ENCODE measurements around the gene COL4A4.

DNA sequence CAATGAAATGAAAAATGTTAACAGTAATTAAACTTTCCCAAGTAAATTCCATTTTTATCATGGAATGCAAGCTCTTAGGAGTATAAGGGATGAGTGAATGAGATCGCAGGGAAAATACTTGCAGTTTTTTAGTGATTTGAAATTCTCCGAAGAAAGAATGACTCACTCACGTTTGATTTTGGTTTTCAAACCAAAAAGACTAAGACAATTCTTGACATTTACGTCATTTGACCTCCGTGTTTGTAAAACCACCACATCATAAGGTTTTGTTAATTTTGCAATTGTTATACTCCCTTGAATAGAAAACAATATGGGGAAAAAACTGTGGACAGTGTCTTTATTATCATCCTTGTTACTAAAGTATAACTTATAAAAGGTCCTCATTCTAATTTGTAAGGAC, 29.4 kb downstream of the COL4A4 start:
- TF ChIP-seq, protein P1, sequence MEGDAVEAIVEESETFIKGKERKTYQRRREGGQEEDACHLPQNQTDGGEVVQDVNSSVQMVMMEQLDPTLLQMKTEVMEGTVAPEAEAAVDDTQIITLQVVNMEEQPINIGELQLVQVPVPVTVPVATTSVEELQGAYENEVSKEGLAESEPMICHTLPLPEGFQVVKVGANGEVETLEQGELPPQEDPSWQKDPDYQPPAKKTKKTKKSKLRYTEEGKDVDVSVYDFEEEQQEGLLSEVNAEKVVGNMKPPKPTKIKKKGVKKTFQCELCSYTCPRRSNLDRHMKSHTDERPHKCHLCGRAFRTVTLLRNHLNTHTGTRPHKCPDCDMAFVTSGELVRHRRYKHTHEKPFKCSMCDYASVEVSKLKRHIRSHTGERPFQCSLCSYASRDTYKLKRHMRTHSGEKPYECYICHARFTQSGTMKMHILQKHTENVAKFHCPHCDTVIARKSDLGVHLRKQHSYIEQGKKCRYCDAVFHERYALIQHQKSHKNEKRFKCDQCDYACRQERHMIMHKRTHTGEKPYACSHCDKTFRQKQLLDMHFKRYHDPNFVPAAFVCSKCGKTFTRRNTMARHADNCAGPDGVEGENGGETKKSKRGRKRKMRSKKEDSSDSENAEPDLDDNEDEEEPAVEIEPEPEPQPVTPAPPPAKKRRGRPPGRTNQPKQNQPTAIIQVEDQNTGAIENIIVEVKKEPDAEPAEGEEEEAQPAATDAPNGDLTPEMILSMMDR (IDR thresholded peaks at IDR 0.05; ENCODE audit: low read length) = no peak
- TF ChIP-seq EZH2 (optimal IDR thresholded peaks at IDR 0.05; ENCODE audit: low read depth, low read length) (no peak), EZH2phosphoT487 (IDR thresholded peaks at IDR 0.05; ENCODE audit: low read length) (no peak)
